Keratinocyte (primary cell): ENCODE data around the gene JAM2. TPM values are rescaled to one million over a fixed set of nuclear protein-coding genes. Genes with fewer than 3 reads are reported as not detected.
"Not testable (repeated sequence)": the region's sequence is repeated elsewhere in the genome, so short reads cannot be mapped to it uniquely, and the experiment has no call there.

Experiments used
- DNase-seq: peaks from one replicate; pipeline ENCODE4 v3.0.0-alpha.2; 2011; ENCODE audit warnings: low read depth, missing footprints, low spot score
- FAIRE-seq: peaks from 2 replicates; lab custom pipeline; 2011; peaks lifted over from hg19 to GRCh38; lab: Jason Lieb, UNC
- H2AFZ ChIP-seq: 2 replicates; pipeline ENCODE4 v1.6.0; 2012; ENCODE audit warnings: low read length, control low read depth, inconsistent platforms; ENCODE audit not compliant: control insufficient read depth
- H3K27ac ChIP-seq: 2 replicates; pipeline ENCODE4 v1.5.1; 2011; ENCODE audit warnings: low read length; ENCODE audit not compliant: control insufficient read depth, insufficient read depth
- H3K27me3 ChIP-seq: 3 replicates; pipeline ENCODE4 v1.6.0; 2011; ENCODE audit warnings: low read length; ENCODE audit not compliant: control insufficient read depth, insufficient read depth; ENCODE audit errors: extremely low read depth
- H3K36me3 ChIP-seq, 2 experiments: 2 replicates in 1 of 2; 3 replicates in 1 of 2; pipeline ENCODE4 v1.5.1; 2011; ENCODE audit warnings: low read length in 2 of 2, mild to moderate bottlenecking in 1 of 2; ENCODE audit not compliant: control insufficient read depth in 2 of 2, insufficient read depth in 2 of 2; ENCODE audit errors: extremely low read depth in 1 of 2
- H3K4me1 ChIP-seq: 3 replicates; pipeline ENCODE4 v1.5.1; 2011; ENCODE audit warnings: low read length; ENCODE audit not compliant: control insufficient read depth, insufficient read depth; ENCODE audit errors: extremely low read depth
- H3K4me2 ChIP-seq: 3 replicates; pipeline ENCODE4 v1.6.0; 2011; ENCODE audit warnings: low read depth, low read length; ENCODE audit not compliant: control insufficient read depth, insufficient read depth; ENCODE audit errors: extremely low read depth
- H3K4me3 ChIP-seq, 3 experiments: fragments of 200-600 bp in 1 of 3; sonication (generic) in 1 of 3; 2 replicates in 2 of 3; 3 replicates in 1 of 3; pipeline ENCODE4 v1.5.1; 2011 to 2016; ENCODE audit warnings: low read length in 3 of 3, mild to moderate bottlenecking in 3 of 3, control low read depth in 2 of 3, inconsistent platforms in 1 of 3, low read depth in 1 of 3, mixed read lengths in 1 of 3, mixed run types in 1 of 3, moderate library complexity in 1 of 3; ENCODE audit not compliant: control insufficient read depth in 2 of 3, insufficient read depth in 2 of 3; ENCODE audit errors: extremely low read depth in 1 of 3
- H3K79me2 ChIP-seq: 2 replicates; pipeline ENCODE4 v1.6.0; 2012; ENCODE audit warnings: low read length; ENCODE audit not compliant: control insufficient read depth, insufficient read depth
- H3K9ac ChIP-seq: 3 replicates; pipeline ENCODE4 v1.6.0; 2011; ENCODE audit warnings: low read length; ENCODE audit not compliant: control insufficient read depth, insufficient read depth; ENCODE audit errors: extremely low read depth
- H3K9me1 ChIP-seq: 3 replicates; pipeline ENCODE4 v1.6.0; 2011; ENCODE audit warnings: low read length; ENCODE audit not compliant: control insufficient read depth, insufficient read depth; ENCODE audit errors: extremely low read depth
- H3K9me3 ChIP-seq: 2 replicates; pipeline ENCODE4 v1.5.1; 2012; ENCODE audit warnings: low read depth, low read length; ENCODE audit not compliant: control insufficient read depth
- H4K20me1 ChIP-seq: 3 replicates; pipeline ENCODE4 v1.6.0; 2011; ENCODE audit warnings: low read length; ENCODE audit not compliant: control insufficient read depth, insufficient read depth; ENCODE audit errors: extremely low read depth
- EZH2 ChIP-seq: IDR thresholded peaks from one replicate; pipeline ENCODE4 v1.6.1; 2012; ENCODE audit warnings: inconsistent platforms, mild to moderate bottlenecking, low read length, moderate library complexity
- dilution Hi-C: fragments of 300-500 bp; cut with MboI; formaldehyde crosslinking; loops from one replicate; pipeline ENCODE4 v1.7.0; 2020; ENCODE audit warnings: low sequenced_read_pairs; ENCODE audit not compliant: extremely low pct_ligation_motif_present
- polyA plus RNA-seq, 5 experiments: library from polyadenylated mRNA; depleted of rRNA in 3 of 5; stranded (reverse) in 3 of 5; stranded (forward) in 1 of 5; unstranded in 1 of 5; fragments of >200 nt; gene quantifications; 1 replicate in 1 of 5; 2 replicates in 3 of 5; 3 replicates in 1 of 5; pipeline versions ENCODE4 v1.2.1 to v1.2.3, GENCODE V29; 2011 to 2012; ENCODE audit warnings: missing spikeins in 2 of 5, low read depth in 1 of 5, low replicate concordance in 1 of 5
- TF ChIP-seq, protein P1 (sequence below), 3 experiments: IDR thresholded peaks in 1 of 3; conservative IDR thresholded peaks in 1 of 3; optimal IDR thresholded peaks in 1 of 3; 2 replicates in 2 of 3; 3 replicates in 1 of 3; pipeline versions ENCODE3 to v1.5.1; 2011; ENCODE audit warnings: low read length in 3 of 3, mild to moderate bottlenecking in 3 of 3, moderate library complexity in 2 of 3, control low read depth in 1 of 3, inconsistent platforms in 1 of 3; ENCODE audit not compliant: insufficient read depth in 2 of 3; ENCODE audit errors: extremely low read depth in 1 of 3

The JAM2 gene
- polyA plus RNA-seq, 1 donor (not counting 4 experiments of a cell fraction or from before 2014, with no cell fraction given), result not detected

DNA sequence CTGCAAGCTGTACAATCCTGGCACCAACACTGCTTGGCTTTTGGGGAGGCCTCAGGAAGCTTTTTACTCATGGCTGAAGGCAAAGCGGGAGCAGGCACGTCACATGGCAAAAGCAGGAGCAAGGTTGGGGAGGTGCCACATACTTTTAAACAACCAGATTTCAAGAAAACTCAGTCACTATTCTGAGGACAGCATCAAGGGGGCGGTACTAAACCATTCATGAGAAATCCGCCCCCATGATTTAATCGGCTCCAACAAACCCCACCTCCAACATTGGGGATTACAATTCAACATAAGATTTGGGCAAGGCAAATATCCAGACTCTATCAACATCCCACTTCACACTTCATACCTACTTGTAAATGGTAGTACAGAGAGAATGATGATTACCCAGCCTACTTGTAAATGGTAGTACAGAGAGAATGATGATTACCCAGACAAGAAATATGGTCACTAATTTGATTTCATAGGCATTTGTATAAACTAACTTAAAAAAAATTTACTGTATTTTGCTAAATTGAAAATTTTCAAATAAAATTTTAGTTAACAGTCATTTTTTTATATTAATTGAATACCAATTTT lies 70.7 kb downstream of the JAM2 start:
- Histone ChIP-seq H3K9ac (no peak overlapping the region), H3K4me2 (no peak overlapping the region), H3K9me3 (no peaks in the 10 kb centered on the region), H4K20me1 (no peaks in the 10 kb centered on the region), H3K27me3 (no peaks in the 10 kb centered on the region), H3K9me1 (no peaks in the 10 kb centered on the region), H3K4me3 (no peak overlapping the region), H3K27ac (no peak overlapping the region), H2AFZ (no peak overlapping the region), H3K79me2 (no peaks in the 10 kb centered on the region), H3K36me3 (no peaks in the 10 kb centered on the region), H3K4me1 (no peaks in the 10 kb centered on the region)
- dilution Hi-C loops, result no loop called here
- DNase-seq (no peak), FAIRE-seq (no peak)
- no peak for TF ChIP-seq EZH2
- TF ChIP-seq, protein P1, sequence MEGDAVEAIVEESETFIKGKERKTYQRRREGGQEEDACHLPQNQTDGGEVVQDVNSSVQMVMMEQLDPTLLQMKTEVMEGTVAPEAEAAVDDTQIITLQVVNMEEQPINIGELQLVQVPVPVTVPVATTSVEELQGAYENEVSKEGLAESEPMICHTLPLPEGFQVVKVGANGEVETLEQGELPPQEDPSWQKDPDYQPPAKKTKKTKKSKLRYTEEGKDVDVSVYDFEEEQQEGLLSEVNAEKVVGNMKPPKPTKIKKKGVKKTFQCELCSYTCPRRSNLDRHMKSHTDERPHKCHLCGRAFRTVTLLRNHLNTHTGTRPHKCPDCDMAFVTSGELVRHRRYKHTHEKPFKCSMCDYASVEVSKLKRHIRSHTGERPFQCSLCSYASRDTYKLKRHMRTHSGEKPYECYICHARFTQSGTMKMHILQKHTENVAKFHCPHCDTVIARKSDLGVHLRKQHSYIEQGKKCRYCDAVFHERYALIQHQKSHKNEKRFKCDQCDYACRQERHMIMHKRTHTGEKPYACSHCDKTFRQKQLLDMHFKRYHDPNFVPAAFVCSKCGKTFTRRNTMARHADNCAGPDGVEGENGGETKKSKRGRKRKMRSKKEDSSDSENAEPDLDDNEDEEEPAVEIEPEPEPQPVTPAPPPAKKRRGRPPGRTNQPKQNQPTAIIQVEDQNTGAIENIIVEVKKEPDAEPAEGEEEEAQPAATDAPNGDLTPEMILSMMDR (optimal IDR thresholded peaks at IDR 0.05 in 1 of 3, IDR thresholded peaks at IDR 0.05 in 1 of 3, conservative IDR thresholded peaks at IDR 0.05 in 1 of 3; ENCODE audit: extremely low read depth in 1 of 3, insufficient read depth in 2 of 3, low read length in 3 of 3), result no peak

GRCh38 chr21:25710550-25710949 lies 71.5 kb downstream of the JAM2 start:
- Histone ChIP-seq H3K36me3 (no peaks in the 10 kb centered on the region), H4K20me1 (no peaks in the 10 kb centered on the region), H3K4me1 (no peaks in the 10 kb centered on the region), H2AFZ (no peak overlapping the region), H3K9ac (no peak overlapping the region), H3K27me3 (no peaks in the 10 kb centered on the region), H3K4me2 (no peak overlapping the region), H3K79me2 (no peaks in the 10 kb centered on the region), H3K9me1 (no peaks in the 10 kb centered on the region), H3K27ac (no peak overlapping the region), H3K4me3 (no peak overlapping the region), H3K9me3 (no peaks in the 10 kb centered on the region)
- DNase-seq, result no peak
- TF ChIP-seq EZH2, result no peak
- TF ChIP-seq, protein P1 (optimal IDR thresholded peaks at IDR 0.05 in 1 of 3, IDR thresholded peaks at IDR 0.05 in 1 of 3, conservative IDR thresholded peaks at IDR 0.05 in 1 of 3; ENCODE audit: extremely low read depth in 1 of 3, insufficient read depth in 2 of 3, low read length in 3 of 3), result no peak
- dilution Hi-C loops, result no loop called here
- no peak for FAIRE-seq

DNA sequence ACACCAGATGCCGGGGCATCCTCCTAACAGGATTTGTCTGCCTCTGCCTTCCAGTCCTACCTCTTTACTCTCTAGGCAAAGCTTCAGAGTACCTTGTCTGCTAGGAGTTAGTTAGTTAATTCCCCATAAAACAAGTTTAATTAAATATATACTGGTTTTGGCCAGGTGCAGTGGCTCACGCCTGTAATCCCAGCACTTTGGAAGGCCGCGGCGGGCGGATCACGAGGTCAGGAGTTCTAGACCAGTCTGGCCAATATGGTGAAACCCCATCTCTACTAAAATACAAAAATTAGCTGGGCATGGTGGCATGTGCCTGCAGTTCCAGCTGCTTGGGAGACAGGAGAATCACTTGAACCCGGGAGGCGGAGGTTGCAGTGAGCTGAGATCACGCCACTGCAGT lies 75.0 kb downstream of the JAM2 start:
- H4K20me1 ChIP-seq, H3K4me2 ChIP-seq, H3K27ac ChIP-seq, H3K4me3 ChIP-seq, H3K9me1 ChIP-seq, H3K27me3 ChIP-seq, H3K36me3 ChIP-seq, H3K4me1 ChIP-seq, DNase-seq, H2AFZ ChIP-seq, dilution Hi-C loops, H3K79me2 ChIP-seq, H3K9me3 ChIP-seq, FAIRE-seq, H3K9ac ChIP-seq: not testable (repeated sequence)
